ENCODE data around the gene SPATA6.
"Not testable (repeated sequence)": the region's sequence is repeated elsewhere in the genome, so short reads cannot be mapped to it uniquely, and the experiment has no call there.

The SPATA6 gene

DNA sequence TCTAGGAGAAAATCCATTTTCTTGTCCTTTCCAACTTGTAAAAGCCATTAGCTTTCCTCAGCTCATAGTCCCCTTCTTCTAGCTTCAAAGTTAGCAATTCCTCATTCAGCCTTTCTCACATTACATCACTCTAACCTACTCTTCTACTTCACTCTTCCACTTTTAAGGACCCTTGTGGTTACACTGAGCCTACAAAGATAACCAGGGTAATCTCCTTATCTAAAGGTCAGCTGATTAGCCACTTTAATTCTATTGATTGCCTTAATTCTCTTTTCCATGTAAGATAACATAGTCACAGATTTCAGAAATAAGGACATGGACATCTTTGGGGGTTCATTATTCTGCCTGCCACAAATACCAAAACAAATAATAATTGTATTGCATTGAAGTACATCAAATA, 8.5 kb upstream of the SPATA6 start:
- no peak for DNase-seq (ENCODE audit: low read depth)
- H3K4me3 ChIP-seq (ENCODE audit: control insufficient read depth, low read depth, low read length): no peak overlapping the region
- TF ChIP-seq, protein P1, sequence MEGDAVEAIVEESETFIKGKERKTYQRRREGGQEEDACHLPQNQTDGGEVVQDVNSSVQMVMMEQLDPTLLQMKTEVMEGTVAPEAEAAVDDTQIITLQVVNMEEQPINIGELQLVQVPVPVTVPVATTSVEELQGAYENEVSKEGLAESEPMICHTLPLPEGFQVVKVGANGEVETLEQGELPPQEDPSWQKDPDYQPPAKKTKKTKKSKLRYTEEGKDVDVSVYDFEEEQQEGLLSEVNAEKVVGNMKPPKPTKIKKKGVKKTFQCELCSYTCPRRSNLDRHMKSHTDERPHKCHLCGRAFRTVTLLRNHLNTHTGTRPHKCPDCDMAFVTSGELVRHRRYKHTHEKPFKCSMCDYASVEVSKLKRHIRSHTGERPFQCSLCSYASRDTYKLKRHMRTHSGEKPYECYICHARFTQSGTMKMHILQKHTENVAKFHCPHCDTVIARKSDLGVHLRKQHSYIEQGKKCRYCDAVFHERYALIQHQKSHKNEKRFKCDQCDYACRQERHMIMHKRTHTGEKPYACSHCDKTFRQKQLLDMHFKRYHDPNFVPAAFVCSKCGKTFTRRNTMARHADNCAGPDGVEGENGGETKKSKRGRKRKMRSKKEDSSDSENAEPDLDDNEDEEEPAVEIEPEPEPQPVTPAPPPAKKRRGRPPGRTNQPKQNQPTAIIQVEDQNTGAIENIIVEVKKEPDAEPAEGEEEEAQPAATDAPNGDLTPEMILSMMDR (IDR thresholded peaks at IDR 0.05; ENCODE audit: control insufficient read depth, insufficient read depth, low read depth, low read length, missing control alignments): no peak

- DNase-seq (ENCODE audit: low read depth): not testable (repeated sequence)
Measured at GRCh38 chr1:48480023-48480422, 8.0 kb upstream of the SPATA6 start.

DNA sequence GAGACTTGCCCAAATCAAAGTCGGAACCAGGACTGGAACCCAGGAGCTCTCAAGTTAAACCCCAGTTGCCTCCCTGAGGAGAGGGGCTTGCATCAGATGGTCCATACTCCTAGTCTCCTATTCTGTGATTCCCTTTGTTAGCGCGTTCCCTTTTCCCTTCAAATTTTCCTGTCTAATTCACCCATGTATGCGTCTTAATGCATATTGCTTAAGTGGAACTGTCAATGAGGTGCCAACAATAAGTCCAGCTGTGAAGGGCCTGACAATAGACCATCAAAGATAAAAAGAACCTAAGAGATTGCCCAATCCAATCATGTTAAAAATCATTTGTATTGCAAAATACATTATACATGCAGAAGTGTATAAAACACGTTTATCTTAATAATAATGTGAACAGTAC, 634 bp upstream of the SPATA6 start:
- peak overlapping the region; percentile 71 for H3K4me3 ChIP-seq (ENCODE audit: control insufficient read depth, low read depth, low read length)
- no peak for DNase-seq (ENCODE audit: low read depth)
- TF ChIP-seq, protein P1 (IDR thresholded peaks at IDR 0.05; ENCODE audit: control insufficient read depth, insufficient read depth, low read depth, low read length, missing control alignments): no peak

More at GRCh38 chr1:48480023-48480422, 8.0 kb upstream of the SPATA6 start:
- not testable (repeated sequence) for H3K4me3 ChIP-seq (ENCODE audit: control insufficient read depth, low read depth, low read length)

- peak overlapping the region; percentile 71 for H3K4me3 ChIP-seq (ENCODE audit: control insufficient read depth, low read depth, low read length)
- TF ChIP-seq, protein P1 (IDR thresholded peaks at IDR 0.05; ENCODE audit: control insufficient read depth, insufficient read depth, low read depth, low read length, missing control alignments): no peak
- DNase-seq (ENCODE audit: low read depth): no peak
Measured at GRCh38 chr1:48470950-48471690, 884 bp downstream of the SPATA6 start.

DNA sequence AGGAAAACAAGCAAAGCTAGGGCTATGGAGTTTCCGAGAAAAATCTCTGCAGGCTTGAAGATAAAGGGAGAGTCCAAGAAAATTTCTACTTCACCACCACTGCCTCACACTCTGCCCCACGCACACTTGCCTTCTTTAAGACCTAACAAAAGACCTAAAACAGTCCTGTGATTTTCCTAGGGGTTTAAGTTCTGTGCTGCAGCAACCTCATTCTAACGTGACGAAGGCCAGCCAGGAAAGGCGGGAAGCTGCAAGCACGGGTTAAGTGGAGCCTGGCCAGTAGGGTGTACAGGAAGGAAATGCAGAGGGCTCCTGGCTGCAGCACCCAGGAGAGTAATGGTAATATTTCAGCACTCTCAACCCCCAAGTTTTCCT, 1.5 kb downstream of the SPATA6 start:
- TF ChIP-seq, protein P1 (IDR thresholded peaks at IDR 0.05; ENCODE audit: control insufficient read depth, insufficient read depth, low read depth, low read length, missing control alignments): no peak
- no peak for DNase-seq (ENCODE audit: low read depth)
- H3K4me3 ChIP-seq (ENCODE audit: control insufficient read depth, low read depth, low read length): no peak overlapping the region; the same call in 1 of the 2 replicates

- peak; percentile 42 for DNase-seq (ENCODE audit: low read depth)
- TF ChIP-seq, protein P1 (IDR thresholded peaks at IDR 0.05; ENCODE audit: control insufficient read depth, insufficient read depth, low read depth, low read length, missing control alignments): no peak
- no peak overlapping the region; the same call in 1 of the 2 replicates for H3K4me3 ChIP-seq (ENCODE audit: control insufficient read depth, low read depth, low read length)
Measured at GRCh38 chr1:48469616-48470480, 2.2 kb downstream of the SPATA6 start.

DNA sequence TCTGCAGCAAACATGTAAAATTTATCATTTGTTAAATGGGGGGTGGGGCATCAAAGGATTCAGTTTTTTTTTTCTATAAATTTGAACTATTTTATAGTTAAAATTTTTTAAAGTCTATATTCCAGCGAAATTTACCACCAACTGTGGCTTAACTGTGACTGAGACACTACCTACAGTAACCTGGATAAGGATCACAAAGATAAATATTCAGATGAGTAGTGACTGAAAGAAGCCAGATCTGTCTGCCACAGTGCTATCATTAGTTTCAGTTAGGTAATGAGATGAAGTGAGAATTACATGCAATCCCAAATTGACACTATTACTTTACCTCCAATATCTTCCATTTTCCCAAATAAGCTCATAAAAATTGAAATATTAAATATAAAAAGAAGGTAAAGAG, 5.4 kb downstream of the SPATA6 start:
- no peak overlapping the region for H3K4me3 ChIP-seq (ENCODE audit: control insufficient read depth, low read depth, low read length)
- TF ChIP-seq, protein P1 (IDR thresholded peaks at IDR 0.05; ENCODE audit: control insufficient read depth, insufficient read depth, low read depth, low read length, missing control alignments): no peak
- no peak for DNase-seq (ENCODE audit: low read depth)
